Measurements from ENCODE around the gene ARRDC1. TPM values are rescaled to one million over a fixed set of nuclear protein-coding genes. Genes with fewer than 3 reads are reported as not detected.

The ARRDC1 gene
- total and polyA plus RNA-seq, 8 donors = 31.8 to 185 (median 131) TPM

GRCh38 chr9:137650779-137651178 lies 45.3 kb downstream of the ARRDC1 start:
- TF ChIP-seq, protein P1, sequence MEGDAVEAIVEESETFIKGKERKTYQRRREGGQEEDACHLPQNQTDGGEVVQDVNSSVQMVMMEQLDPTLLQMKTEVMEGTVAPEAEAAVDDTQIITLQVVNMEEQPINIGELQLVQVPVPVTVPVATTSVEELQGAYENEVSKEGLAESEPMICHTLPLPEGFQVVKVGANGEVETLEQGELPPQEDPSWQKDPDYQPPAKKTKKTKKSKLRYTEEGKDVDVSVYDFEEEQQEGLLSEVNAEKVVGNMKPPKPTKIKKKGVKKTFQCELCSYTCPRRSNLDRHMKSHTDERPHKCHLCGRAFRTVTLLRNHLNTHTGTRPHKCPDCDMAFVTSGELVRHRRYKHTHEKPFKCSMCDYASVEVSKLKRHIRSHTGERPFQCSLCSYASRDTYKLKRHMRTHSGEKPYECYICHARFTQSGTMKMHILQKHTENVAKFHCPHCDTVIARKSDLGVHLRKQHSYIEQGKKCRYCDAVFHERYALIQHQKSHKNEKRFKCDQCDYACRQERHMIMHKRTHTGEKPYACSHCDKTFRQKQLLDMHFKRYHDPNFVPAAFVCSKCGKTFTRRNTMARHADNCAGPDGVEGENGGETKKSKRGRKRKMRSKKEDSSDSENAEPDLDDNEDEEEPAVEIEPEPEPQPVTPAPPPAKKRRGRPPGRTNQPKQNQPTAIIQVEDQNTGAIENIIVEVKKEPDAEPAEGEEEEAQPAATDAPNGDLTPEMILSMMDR (IDR thresholded peaks at IDR 0.05) = no peak
- TF ChIP-seq POLR2AphosphoS5 (IDR thresholded peaks at IDR 0.05) = no peak
- no peak for TF ChIP-seq POLR2A (IDR thresholded peaks at IDR 0.05)
- no peak for TF ChIP-seq EP300 (IDR thresholded peaks at IDR 0.05)
- H3K36me3 ChIP-seq = peaks cover 5 to 62% (median 51%) of the 10 kb centered on the region in 4 donors
- H3K9me3 ChIP-seq = no peaks in the 10 kb centered on the region
- no peak overlapping the region for H3K27ac ChIP-seq
- intact Hi-C loops (cut with DNase I; ENCODE audit: low total_unique reads) = no loop called here
- 77 to 86% (median 85%) methylated on average over 7 of the region's 7 CpGs for WGBS, 5 donors
- DNase-seq = no peak
- H3K27me3 ChIP-seq = no peaks in the 10 kb centered on the region
- H3K4me3 ChIP-seq = no peak overlapping the region
- H3K4me1 ChIP-seq = peaks cover 0 to 19% (median 11%) of the 10 kb centered on the region in 4 donors

GRCh38 chr9:137656416-137656815 lies 50.9 kb downstream of the ARRDC1 start:
- Histone ChIP-seq H3K9me3 (no peaks in the 10 kb centered on the region), H3K27me3 (no peaks in the 10 kb centered on the region), H3K4me3 (no peak overlapping the region), H3K4me1 (peaks cover 0 to 15% (median 1%) of the 10 kb centered on the region in 4 donors), H3K36me3 (peaks cover 0 to 44% (median 34%) of the 10 kb centered on the region in 4 donors), H3K27ac (no peak overlapping the region)
- intact Hi-C loops (cut with DNase I; ENCODE audit: low total_unique reads) = no loop called here
- WGBS, 5 donors = 96 to 98% (median 97%) methylated on average over 6 of the region's 6 CpGs
- TF ChIP-seq, protein P1 (IDR thresholded peaks at IDR 0.05) = no peak
- TF ChIP-seq EP300 (IDR thresholded peaks at IDR 0.05) (no peak), POLR2AphosphoS5 (IDR thresholded peaks at IDR 0.05) (no peak), POLR2A (IDR thresholded peaks at IDR 0.05) (no peak)
- no peak for DNase-seq

- no peaks in the 10 kb centered on the region for H3K27me3 ChIP-seq
- TF ChIP-seq POLR2AphosphoS5 (IDR thresholded peaks at IDR 0.05) (no peak), EP300 (IDR thresholded peaks at IDR 0.05) (no peak), POLR2A (IDR thresholded peaks at IDR 0.05) (no peak)
- TF ChIP-seq, protein P1 (IDR thresholded peaks at IDR 0.05) = no peak
- no peaks in the 10 kb centered on the region for H3K9me3 ChIP-seq
- H3K4me1 ChIP-seq = peaks cover 0 to 18% (median 0%) of the 10 kb centered on the region in 4 donors
- intact Hi-C loops (cut with DNase I; ENCODE audit: low total_unique reads) = no loop called here
- H3K4me3 ChIP-seq = no peak overlapping the region
- DNase-seq = no peak
- H3K27ac ChIP-seq = no peak overlapping the region
- WGBS, 5 donors = 81 to 90% (median 88%) methylated on average over 2 of the region's 2 CpGs
- H3K36me3 ChIP-seq = peaks cover 0 to 32% (median 24%) of the 10 kb centered on the region in 4 donors
Observed at GRCh38 chr9:137657606-137658005, 52.1 kb downstream of the ARRDC1 start.

DNA sequence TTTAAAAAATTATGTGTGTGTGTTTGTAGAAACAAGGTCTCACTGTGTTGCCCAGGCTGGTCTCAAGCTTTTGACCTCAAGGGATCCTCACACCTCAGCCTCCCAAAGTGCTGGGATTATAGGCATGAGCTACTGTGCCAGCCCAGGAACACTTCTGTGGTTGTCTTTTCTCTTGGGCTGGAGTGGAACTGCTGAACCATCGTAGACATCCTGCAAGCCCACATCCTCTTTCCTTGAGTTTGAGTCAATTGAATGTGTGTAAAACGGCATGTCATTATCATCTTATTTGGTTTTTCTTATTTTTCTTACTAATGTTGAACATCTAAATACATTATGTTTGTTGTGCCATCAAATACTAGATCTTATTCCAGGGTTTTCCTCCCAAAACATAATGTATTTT lies 53.3 kb downstream of the ARRDC1 start:
- intact Hi-C loops (cut with DNase I; ENCODE audit: low total_unique reads) = no loop called here
- no peaks in the 10 kb centered on the region for H3K9me3 ChIP-seq
- H3K4me3 ChIP-seq = no peak overlapping the region
- no peak for TF ChIP-seq POLR2AphosphoS5 (IDR thresholded peaks at IDR 0.05)
- TF ChIP-seq, protein P1 (IDR thresholded peaks at IDR 0.05) = no peak
- TF ChIP-seq POLR2A (IDR thresholded peaks at IDR 0.05) = no peak
- no peak for TF ChIP-seq EP300 (IDR thresholded peaks at IDR 0.05)
- WGBS, 5 donors = 80 to 92% (median 84%) methylated on average over 2 of the region's 2 CpGs
- H3K4me1 ChIP-seq = peaks cover 4 to 30% (median 7%) of the 10 kb centered on the region in 4 donors
- no peak overlapping the region for H3K27ac ChIP-seq
- no peak for DNase-seq
- peaks cover 0 to 22% (median 17%) of the 10 kb centered on the region in 4 donors for H3K36me3 ChIP-seq
- no peaks in the 10 kb centered on the region for H3K27me3 ChIP-seq
